Mucosa of descending colon (tissue), 3 donors: ENCODE measurements around the gene SLC12A7. TPM values are rescaled to one million over a fixed set of nuclear protein-coding genes. Genes with fewer than 3 reads are reported as not detected.
A peak's percentile ranks its signal among the peaks of the same experiment; 100 is the strongest.

Experiments used
- ATAC-seq: fragments of 200-7000 bp; cut with Tn5 transposase; one replicate; pipeline ENCODE4 v1.9.1; 2020; ENCODE audit warnings: mild to moderate bottlenecking, moderate library complexity
- DNase-seq, 3 donors: peaks; one replicate each; pipeline ENCODE4 v3.0.0-alpha.2; 2020
- H3K36me3 ChIP-seq: fragments of 200-600 bp; one replicate; pipeline ENCODE4 v1.8.0; 2021; ENCODE audit warnings: low read depth, mild to moderate bottlenecking
- H3K4me1 ChIP-seq: fragments of 200-600 bp; one replicate; pipeline ENCODE4 v1.8.0; 2021; ENCODE audit warnings: low read depth, mild to moderate bottlenecking
- H3K4me3 ChIP-seq: fragments of 200-600 bp; one replicate; pipeline ENCODE4 v1.8.0; 2021; ENCODE audit warnings: mild to moderate bottlenecking
- H3K9me3 ChIP-seq: fragments of 200-600 bp; one replicate; pipeline ENCODE4 v1.8.0; 2021; ENCODE audit warnings: mild to moderate bottlenecking
- CTCF ChIP-seq: fragments of 200-600 bp; IDR thresholded peaks from one replicate; pipeline ENCODE4 v1.8.0; 2022; ENCODE audit warnings: antibody characterized with exemption, mild to moderate bottlenecking
- intact Hi-C, 2 donors: fragments of 100-400 bp; cut with DNase I in 1 of 2; cut with micrococcal nuclease in 1 of 2; formaldehyde crosslinking; loops; one replicate each; pipeline versions ENCODE4 v1.11.0 to v1.11.1; 2022; cut with DNase I, micrococcal nuclease
- total RNA-seq, 3 donors: library from RNA; stranded (reverse); fragmentation: NEBNext Ultra II Directional in 2 of 3; extraction: Animal tissue kit (Norgen Biotek cat#: 25700) in 2 of 3; gene quantifications; one replicate each; pipeline versions ENCODE4 v1.2.1 to v1.2.4, GENCODE V29; 2021 to 2023
- donor health status: DM: no; HTN: no; CAD: no; lungs with moderate emphysema.
- donor health status: DM: no; HTN: no; CAD: no.
- donor health status: DM: no; HTN: yes; CAD: no.

The SLC12A7 gene
- total RNA-seq, 3 donors from 2014 or later, result 80.5 to 97.4 (median 94.1) TPM

DNA sequence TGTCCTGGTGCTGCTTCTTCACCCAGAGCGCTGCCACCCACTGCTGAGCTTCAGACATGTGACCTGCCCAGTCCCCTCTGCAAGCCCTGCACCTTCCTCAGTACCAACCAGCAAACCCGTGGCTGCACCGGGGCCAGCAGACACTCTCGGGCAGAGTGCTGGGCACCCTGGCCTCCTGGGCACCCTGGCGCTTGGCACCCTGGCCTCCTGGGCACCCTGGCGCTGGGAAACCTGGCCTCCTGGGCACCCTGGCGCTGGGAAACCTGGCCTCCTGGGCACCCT lies 31.7 kb upstream of the SLC12A7 start:
- DNase-seq (peak in 1 of 3 donors; percentile 48), ATAC-seq (no peak)
- TF ChIP-seq CTCF, result no peak
- no peaks in the 10 kb centered on the region for H3K9me3 ChIP-seq
- peaks cover 5% of the 10 kb centered on the region for H3K4me1 ChIP-seq
- intact Hi-C loops, result loop anchor here in 1 of 2 donors (5.0 kb wide), 1 partner anchor 221 kb away; no protein-coding TSS in a partner anchor
- H3K4me3 ChIP-seq, result no peak overlapping the region
- no peaks in the 10 kb centered on the region for H3K36me3 ChIP-seq

DNA sequence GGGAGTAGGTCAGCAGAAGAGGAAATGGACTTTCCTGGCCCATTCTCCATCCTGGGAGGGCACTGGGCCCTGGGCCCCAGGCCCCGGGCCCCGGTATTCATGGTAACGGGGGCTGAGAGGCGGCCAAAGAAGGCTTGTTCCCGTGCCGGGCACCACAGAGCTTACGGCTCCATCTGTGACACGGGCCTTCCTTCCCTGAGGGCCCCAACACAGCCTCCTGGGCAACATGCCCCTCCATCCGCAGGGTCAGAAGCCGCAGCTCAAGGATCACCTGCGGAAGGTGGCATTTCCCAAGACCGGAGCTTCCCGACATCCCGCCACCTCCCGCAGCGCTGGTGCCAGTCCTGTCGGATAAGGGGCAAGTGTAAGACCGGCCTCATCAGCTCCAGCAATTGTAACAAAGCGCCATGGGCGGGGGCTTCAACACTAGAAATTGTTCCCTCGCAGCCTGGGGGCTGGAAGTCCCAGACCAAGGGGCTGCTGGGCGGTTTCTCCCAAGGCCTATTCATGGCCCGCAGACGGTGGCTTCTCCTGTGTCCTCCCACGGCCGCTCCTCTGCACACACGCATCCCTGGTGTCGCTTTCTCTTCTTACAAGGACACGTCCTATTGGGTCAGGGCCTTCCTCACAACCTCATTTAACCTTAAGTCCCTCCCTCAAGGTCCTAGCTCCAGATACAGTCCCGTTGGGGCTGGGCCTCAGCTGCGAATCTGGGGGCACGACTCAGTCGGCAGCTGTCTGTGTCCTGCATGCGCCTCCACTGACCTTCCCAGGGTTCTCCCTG lies 31.2 kb upstream of the SLC12A7 start:
- no peak for ATAC-seq
- intact Hi-C loops, result loop anchor here in 1 of 2 donors (5.0 kb wide), 1 partner anchor 221 kb away; no protein-coding TSS in a partner anchor

DNA sequence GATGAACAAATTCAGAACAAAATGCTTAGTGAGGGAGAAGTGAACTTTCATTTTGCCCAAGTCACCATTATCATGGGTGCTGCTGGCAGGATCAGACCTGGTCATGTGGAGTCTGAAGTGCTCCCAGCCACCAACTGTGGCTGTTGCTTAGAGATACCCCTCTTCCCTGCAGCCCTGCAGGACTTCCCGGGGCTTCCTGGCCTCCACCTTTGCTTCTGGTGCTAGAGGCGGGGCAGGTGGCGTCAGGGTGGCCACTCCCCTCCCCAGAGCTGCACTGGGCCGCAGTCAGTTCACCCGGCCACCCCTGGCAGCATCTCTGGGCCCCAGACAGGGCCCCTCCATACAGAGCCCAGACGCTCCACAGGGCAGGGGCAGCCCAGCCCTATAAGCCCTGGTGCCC lies 30.0 kb upstream of the SLC12A7 start:
- Histone ChIP-seq H3K4me1 (peaks cover 10% of the 10 kb centered on the region), H3K4me3 (no peak overlapping the region), H3K9me3 (no peaks in the 10 kb centered on the region), H3K36me3 (no peaks in the 10 kb centered on the region)
- TF ChIP-seq CTCF, result no peak
- DNase-seq (peak in 1 of 3 donors; percentile 46), ATAC-seq (no peak)
- intact Hi-C loops, result loop anchor here in 1 of 2 donors (5.0 kb wide), 1 partner anchor 220 kb away; no protein-coding TSS in a partner anchor

More for the DNA sequence above, 31.2 kb upstream of the SLC12A7 start:
- Histone ChIP-seq H3K9me3 (no peaks in the 10 kb centered on the region), H3K36me3 (no peaks in the 10 kb centered on the region), H3K4me1 (peaks cover 5% of the 10 kb centered on the region), H3K4me3 (no peak overlapping the region)
- DNase-seq, result peak in 1 of 3 donors; percentile 33
- TF ChIP-seq CTCF, result no peak

- intact Hi-C loops, result loop anchor here in 1 of 2 donors (5.0 kb wide), 1 partner anchor 219 kb away; no protein-coding TSS in a partner anchor
- H3K4me3 ChIP-seq, result no peak overlapping the region
- no peak for TF ChIP-seq CTCF
- H3K9me3 ChIP-seq, result no peaks in the 10 kb centered on the region
- H3K36me3 ChIP-seq, result no peaks in the 10 kb centered on the region
- DNase-seq (peak in 1 of 3 donors; percentile 49), ATAC-seq (no peak)
- peaks cover 11% of the 10 kb centered on the region for H3K4me1 ChIP-seq
Measured at GRCh38 chr5:1140818-1141189, 28.9 kb upstream of the SLC12A7 start.

- H3K36me3 ChIP-seq, result no peaks in the 10 kb centered on the region
- intact Hi-C loops, result loop anchor here in 1 of 2 donors (5.0 kb wide), 1 partner anchor 218 kb away; no protein-coding TSS in a partner anchor
- TF ChIP-seq CTCF, result peak; percentile 71
- peak; percentile 91 for ATAC-seq
- H3K4me3 ChIP-seq, result no peak overlapping the region
- no peaks in the 10 kb centered on the region for H3K9me3 ChIP-seq
- peak; percentile 85 to 93 (median 92) for DNase-seq
- H3K4me1 ChIP-seq, result peaks cover 11% of the 10 kb centered on the region
Measured at GRCh38 chr5:1140171-1140817, 28.4 kb upstream of the SLC12A7 start.
